ENCODE data around the gene ARHGAP4.

DNA sequence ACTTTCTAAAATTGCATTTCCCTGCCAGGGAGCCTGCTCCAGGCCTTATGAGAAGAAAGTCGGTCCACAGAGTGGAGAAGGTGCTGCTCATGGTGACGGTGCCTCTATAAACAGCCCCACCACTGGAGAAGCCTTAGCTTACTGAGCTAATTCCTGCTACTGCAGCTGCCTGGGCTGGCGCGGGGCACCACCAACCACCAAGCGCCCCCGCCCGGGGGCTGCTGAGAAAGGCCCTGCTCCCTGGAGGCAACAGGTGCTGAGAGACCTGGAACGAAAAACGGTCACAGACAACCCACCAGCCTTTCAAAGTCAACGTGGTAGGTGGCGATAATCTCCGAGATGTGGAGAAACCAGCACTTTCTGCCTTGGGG lies 42.7 kb upstream of the ARHGAP4 start:
- TF ChIP-seq, protein P1, sequence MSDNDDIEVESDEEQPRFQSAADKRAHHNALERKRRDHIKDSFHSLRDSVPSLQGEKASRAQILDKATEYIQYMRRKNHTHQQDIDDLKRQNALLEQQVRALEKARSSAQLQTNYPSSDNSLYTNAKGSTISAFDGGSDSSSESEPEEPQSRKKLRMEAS (IDR thresholded peaks at IDR 0.05): no peak
- TF ChIP-seq POLR2A (IDR thresholded peaks at IDR 0.05; ENCODE audit: borderline replicate concordance, extremely low read depth, insufficient read depth, insufficient read length): no peak
- TF ChIP-seq EZH2phosphoT487 (IDR thresholded peaks at IDR 0.05; ENCODE audit: borderline replicate concordance): no peak
- no peak for TF ChIP-seq ZNF274 (IDR thresholded peaks at IDR 0.05; ENCODE audit: low read depth, low read length)
- TF ChIP-seq, protein P2, sequence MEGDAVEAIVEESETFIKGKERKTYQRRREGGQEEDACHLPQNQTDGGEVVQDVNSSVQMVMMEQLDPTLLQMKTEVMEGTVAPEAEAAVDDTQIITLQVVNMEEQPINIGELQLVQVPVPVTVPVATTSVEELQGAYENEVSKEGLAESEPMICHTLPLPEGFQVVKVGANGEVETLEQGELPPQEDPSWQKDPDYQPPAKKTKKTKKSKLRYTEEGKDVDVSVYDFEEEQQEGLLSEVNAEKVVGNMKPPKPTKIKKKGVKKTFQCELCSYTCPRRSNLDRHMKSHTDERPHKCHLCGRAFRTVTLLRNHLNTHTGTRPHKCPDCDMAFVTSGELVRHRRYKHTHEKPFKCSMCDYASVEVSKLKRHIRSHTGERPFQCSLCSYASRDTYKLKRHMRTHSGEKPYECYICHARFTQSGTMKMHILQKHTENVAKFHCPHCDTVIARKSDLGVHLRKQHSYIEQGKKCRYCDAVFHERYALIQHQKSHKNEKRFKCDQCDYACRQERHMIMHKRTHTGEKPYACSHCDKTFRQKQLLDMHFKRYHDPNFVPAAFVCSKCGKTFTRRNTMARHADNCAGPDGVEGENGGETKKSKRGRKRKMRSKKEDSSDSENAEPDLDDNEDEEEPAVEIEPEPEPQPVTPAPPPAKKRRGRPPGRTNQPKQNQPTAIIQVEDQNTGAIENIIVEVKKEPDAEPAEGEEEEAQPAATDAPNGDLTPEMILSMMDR (IDR thresholded peaks at IDR 0.05 in 2 of 3, conservative IDR thresholded peaks at IDR 0.05 in 1 of 3; ENCODE audit: borderline replicate concordance in 1 of 3, insufficient read depth in 1 of 3, low read depth in 2 of 3, low read length in 2 of 3): no peak
- TF ChIP-seq EGR1 (IDR thresholded peaks at IDR 0.05; ENCODE audit: low read depth): no peak
- no peak for TF ChIP-seq POLR2AphosphoS5 (IDR thresholded peaks at IDR 0.05; ENCODE audit: low read depth, low read length)
- no peak for TF ChIP-seq SP1 (IDR thresholded peaks at IDR 0.05; ENCODE audit: low read depth)
- no peak for TF ChIP-seq SRF (IDR thresholded peaks at IDR 0.05; ENCODE audit: low read depth)
- no peak for TF ChIP-seq ZFX (IDR thresholded peaks at IDR 0.05)
- no peak for TF ChIP-seq RAD21 (IDR thresholded peaks at IDR 0.05; ENCODE audit: low read depth)
